Cardiac fibroblast (primary cell): ENCODE data around the gene UBE2I.

ENCODE experiments used
- DNase-seq, 2 donors: peaks; one replicate each; pipeline versions ENCODE4 v3.0.0 to v3.0.0-alpha.2; 2010; ENCODE audit warnings: low read depth in 2 of 2
- H3K4me3 ChIP-seq, 2 donors: replicated peaks in 1 of 2; 1 replicate in 1 of 2; 2 replicates in 1 of 2; pipeline ENCODE4 v1.5.1; 2011; ENCODE audit warnings: low read depth in 2 of 2, low read length in 2 of 2, mild to moderate bottlenecking in 2 of 2, moderate library complexity in 1 of 2
- CTCF ChIP-seq: IDR thresholded peaks from one replicate; pipeline ENCODE4 v1.5.1; 2011; ENCODE audit warnings: low read depth, mild to moderate bottlenecking, low read length, inconsistent platforms

Gene UBE2I

GRCh38 chr16:1334739-1335138 is 25.3 kb downstream of the UBE2I start:
- DNase-seq, result no peak
- TF ChIP-seq CTCF, result no peak
- no peak overlapping the region for H3K4me3 ChIP-seq

GRCh38 chr16:1335211-1335971 is 26.0 kb downstream of the UBE2I start:
- DNase-seq, result no peak
- TF ChIP-seq CTCF, result no peak
- H3K4me3 ChIP-seq, result no peak overlapping the region

GRCh38 chr16:1335996-1336395 is 26.6 kb downstream of the UBE2I start:
- no peak for TF ChIP-seq CTCF
- no peak for DNase-seq
- no peak overlapping the region for H3K4me3 ChIP-seq

GRCh38 chr16:1336619-1337018 is 27.2 kb downstream of the UBE2I start:
- TF ChIP-seq CTCF, result no peak
- DNase-seq, result no peak
- no peak overlapping the region for H3K4me3 ChIP-seq

GRCh38 chr16:1337486-1337885 is 28.1 kb downstream of the UBE2I start:
- DNase-seq, result no peak
- TF ChIP-seq CTCF, result no peak
- no peak overlapping the region for H3K4me3 ChIP-seq

- peak; percentile 34 for TF ChIP-seq CTCF
- DNase-seq, result no peak
- H3K4me3 ChIP-seq, result no peak overlapping the region
Measured at GRCh38 chr16:1338119-1338730, 28.8 kb downstream of the UBE2I start.
